Measurements from ENCODE around the gene ARHGAP5.

Gene ARHGAP5

DNA sequence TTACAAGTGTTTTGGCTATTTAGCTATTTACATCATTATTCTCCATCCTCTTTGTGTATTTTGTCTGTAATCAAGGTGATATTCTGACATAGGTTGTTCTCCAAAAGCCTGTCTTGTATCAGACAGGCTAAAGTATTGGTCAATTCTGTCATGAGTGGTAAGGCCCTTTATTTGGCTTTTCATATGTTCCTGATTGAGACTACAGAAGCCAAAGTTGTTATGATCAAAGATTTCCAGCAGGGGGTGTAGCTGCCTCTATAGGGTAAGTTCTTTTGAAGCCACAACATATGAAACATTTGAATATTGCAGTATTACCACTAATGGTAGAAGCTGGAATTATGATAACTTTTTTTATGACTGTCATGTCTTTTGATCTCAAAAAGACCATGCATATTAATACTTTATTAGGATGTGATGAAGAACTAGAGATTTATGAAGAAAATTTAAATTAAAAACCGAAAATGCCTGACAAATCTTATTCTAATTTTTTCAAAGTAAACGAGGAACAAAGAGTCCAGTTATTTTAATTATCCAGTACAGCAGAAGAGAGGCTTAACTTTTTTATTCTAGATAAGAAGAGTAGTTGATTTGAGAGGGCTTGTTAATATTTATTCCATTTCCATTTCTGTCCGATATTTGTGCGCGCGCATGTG, 3.4 kb upstream of the ARHGAP5 start:
- no peak for TF ChIP-seq RARB (CRISPR knock-in tag; IDR thresholded peaks at IDR 0.05)
- TF ChIP-seq TSHZ2 (CRISPR knock-in tag; IDR thresholded peaks at IDR 0.05): no peak
- TF ChIP-seq ZFP3 (CRISPR knock-in tag; IDR thresholded peaks at IDR 0.05): no peak
- TF ChIP-seq, protein P1, sequence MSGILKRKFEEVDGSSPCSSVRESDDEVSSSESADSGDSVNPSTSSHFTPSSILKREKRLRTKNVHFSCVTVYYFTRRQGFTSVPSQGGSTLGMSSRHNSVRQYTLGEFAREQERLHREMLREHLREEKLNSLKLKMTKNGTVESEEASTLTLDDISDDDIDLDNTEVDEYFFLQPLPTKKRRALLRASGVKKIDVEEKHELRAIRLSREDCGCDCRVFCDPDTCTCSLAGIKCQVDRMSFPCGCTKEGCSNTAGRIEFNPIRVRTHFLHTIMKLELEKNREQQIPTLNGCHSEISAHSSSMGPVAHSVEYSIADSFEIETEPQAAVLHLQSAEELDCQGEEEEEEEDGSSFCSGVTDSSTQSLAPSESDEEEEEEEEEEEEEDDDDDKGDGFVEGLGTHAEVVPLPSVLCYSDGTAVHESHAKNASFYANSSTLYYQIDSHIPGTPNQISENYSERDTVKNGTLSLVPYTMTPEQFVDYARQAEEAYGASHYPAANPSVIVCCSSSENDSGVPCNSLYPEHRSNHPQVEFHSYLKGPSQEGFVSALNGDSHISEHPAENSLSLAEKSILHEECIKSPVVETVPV (CRISPR knock-in tag; IDR thresholded peaks at IDR 0.05): no peak
- no peak for TF ChIP-seq ZNF8 (CRISPR knock-in tag; IDR thresholded peaks at IDR 0.05)
- no peak for TF ChIP-seq ZNF70 (CRISPR knock-in tag; IDR thresholded peaks at IDR 0.05)
- no peak for TF ChIP-seq ARNTL (CRISPR knock-in tag; IDR thresholded peaks at IDR 0.05; ENCODE audit: borderline replicate concordance, low read depth)
- TF ChIP-seq SNAI2 (CRISPR knock-in tag; IDR thresholded peaks at IDR 0.05): no peak
- no peak for TF ChIP-seq GLIS3 (CRISPR knock-in tag; IDR thresholded peaks at IDR 0.05)
- no peak for TF ChIP-seq PATZ1 (CRISPR knock-in tag; IDR thresholded peaks at IDR 0.05; ENCODE audit: borderline replicate concordance)
- TF ChIP-seq, protein P2, sequence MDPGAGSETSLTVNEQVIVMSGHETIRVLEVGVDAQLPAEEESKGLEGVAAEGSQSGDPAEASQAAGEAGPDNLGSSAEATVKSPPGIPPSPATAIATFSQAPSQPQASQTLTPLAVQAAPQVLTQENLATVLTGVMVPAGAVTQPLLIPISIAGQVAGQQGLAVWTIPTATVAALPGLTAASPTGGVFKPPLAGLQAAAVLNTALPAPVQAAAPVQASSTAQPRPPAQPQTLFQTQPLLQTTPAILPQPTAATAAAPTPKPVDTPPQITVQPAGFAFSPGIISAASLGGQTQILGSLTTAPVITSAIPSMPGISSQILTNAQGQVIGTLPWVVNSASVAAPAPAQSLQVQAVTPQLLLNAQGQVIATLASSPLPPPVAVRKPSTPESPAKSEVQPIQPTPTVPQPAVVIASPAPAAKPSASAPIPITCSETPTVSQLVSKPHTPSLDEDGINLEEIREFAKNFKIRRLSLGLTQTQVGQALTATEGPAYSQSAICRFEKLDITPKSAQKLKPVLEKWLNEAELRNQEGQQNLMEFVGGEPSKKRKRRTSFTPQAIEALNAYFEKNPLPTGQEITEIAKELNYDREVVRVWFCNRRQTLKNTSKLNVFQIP (CRISPR knock-in tag; IDR thresholded peaks at IDR 0.05; ENCODE audit: borderline replicate concordance, low read depth): no peak
- no peak for TF ChIP-seq CSDC2 (CRISPR knock-in tag; IDR thresholded peaks at IDR 0.05)
- TF ChIP-seq TCF4 (CRISPR knock-in tag; IDR thresholded peaks at IDR 0.05; ENCODE audit: borderline replicate concordance): no peak
- TF ChIP-seq ESRRG (CRISPR knock-in tag; IDR thresholded peaks at IDR 0.05): no peak
- no peak for TF ChIP-seq ZC3H10 (CRISPR knock-in tag; IDR thresholded peaks at IDR 0.05)
- no peak for ATAC-seq

DNA sequence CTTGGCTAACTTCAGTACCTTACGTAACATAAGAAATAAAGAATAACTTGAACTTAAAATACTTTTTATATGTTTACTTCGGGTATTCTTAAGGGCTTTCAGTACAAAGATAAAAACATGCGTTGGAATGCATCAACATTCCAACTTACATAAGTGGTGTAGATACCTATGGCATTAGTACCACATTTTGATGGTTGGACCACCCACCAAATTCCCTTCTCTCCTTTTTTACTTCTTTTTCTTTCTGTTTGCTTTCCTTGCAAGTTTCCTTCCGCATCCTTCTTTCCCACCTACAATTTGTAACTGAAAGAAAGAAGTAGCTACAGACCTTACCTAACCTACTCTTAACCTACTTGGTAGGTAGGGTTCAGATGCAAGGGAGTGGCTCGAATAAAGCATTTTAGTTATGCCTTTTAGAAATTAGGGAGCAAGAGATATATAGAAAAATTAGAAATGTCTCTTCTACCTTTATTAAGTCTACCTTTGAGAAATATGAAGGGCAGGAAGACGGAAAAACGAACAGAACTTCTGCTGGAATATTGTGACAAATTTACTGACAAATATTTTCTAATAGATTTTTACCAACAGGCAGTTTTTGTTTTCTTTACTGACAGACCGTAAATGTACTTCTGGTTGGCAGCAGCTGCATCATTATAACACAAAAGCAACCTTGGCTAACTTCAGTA, 2.1 kb upstream of the ARHGAP5 start:
- ATAC-seq: no peak

More for the DNA sequence above, 2.1 kb upstream of the ARHGAP5 start:
- TF ChIP-seq SNAI2 (CRISPR knock-in tag; IDR thresholded peaks at IDR 0.05): no peak
- no peak for TF ChIP-seq ARNTL (CRISPR knock-in tag; IDR thresholded peaks at IDR 0.05; ENCODE audit: borderline replicate concordance, low read depth)
- no peak for TF ChIP-seq ESRRG (CRISPR knock-in tag; IDR thresholded peaks at IDR 0.05)
- no peak for TF ChIP-seq OSR1 (CRISPR knock-in tag; IDR thresholded peaks at IDR 0.05)
- no peak for TF ChIP-seq ZNF70 (CRISPR knock-in tag; IDR thresholded peaks at IDR 0.05)
- TF ChIP-seq ZFP3 (CRISPR knock-in tag; IDR thresholded peaks at IDR 0.05): no peak
- TF ChIP-seq, protein P2 (CRISPR knock-in tag; IDR thresholded peaks at IDR 0.05; ENCODE audit: borderline replicate concordance, low read depth): no peak
- TF ChIP-seq PPARA (CRISPR knock-in tag; IDR thresholded peaks at IDR 0.05; ENCODE audit: borderline replicate concordance): no peak
- TF ChIP-seq GLIS3 (CRISPR knock-in tag; IDR thresholded peaks at IDR 0.05): no peak
- no peak for TF ChIP-seq BACH2 (CRISPR knock-in tag; IDR thresholded peaks at IDR 0.05; ENCODE audit: borderline replicate concordance)
- no peak for TF ChIP-seq TOX (CRISPR knock-in tag; IDR thresholded peaks at IDR 0.05; ENCODE audit: borderline replicate concordance)
- no peak for TF ChIP-seq CSDC2 (CRISPR knock-in tag; IDR thresholded peaks at IDR 0.05)
- no peak for TF ChIP-seq PATZ1 (CRISPR knock-in tag; IDR thresholded peaks at IDR 0.05; ENCODE audit: borderline replicate concordance)
- no peak for TF ChIP-seq ZNF565 (CRISPR knock-in tag; conservative IDR thresholded peaks at IDR 0.05; ENCODE audit: low read depth)
- no peak for TF ChIP-seq TCF4 (CRISPR knock-in tag; IDR thresholded peaks at IDR 0.05; ENCODE audit: borderline replicate concordance)
- no peak for TF ChIP-seq RARB (CRISPR knock-in tag; IDR thresholded peaks at IDR 0.05)
- TF ChIP-seq ZNF8 (CRISPR knock-in tag; IDR thresholded peaks at IDR 0.05): no peak

All from SK-N-SH treated with all-trans-retinoic acid at 6 μM for 48 hours (cell line).